Measurements from ENCODE around the gene MST1. TPM values are rescaled to one million over a fixed set of nuclear protein-coding genes. Genes with fewer than 3 reads are reported as not detected.

The MST1 gene
- total and polyA plus RNA-seq, 2 of the 8 experiments (the other 6 are each of a cell fraction or from before 2014, with no cell fraction given) = 6.2 to 9.5 TPM

- Histone ChIP-seq H4K20me1 (replicated peaks in 1 of 2; ENCODE audit: control insufficient read depth in 1 of 2, insufficient read depth in 2 of 2, low read length in 2 of 2) (peaks cover 0 to 2% of the 10 kb centered on the region in 2 experiments), H2BK20ac (ENCODE audit: low read length) (no peak overlapping the region), H3K4me1 (replicated peaks in 1 of 4; ENCODE audit: control insufficient read depth in 3 of 4, insufficient read depth in 4 of 4, low read length in 3 of 4) (no peaks in the 10 kb centered on the region; a peak in 1 of 7 replicates), H3K4me3 (ENCODE audit: extremely low read depth in 1 of 4, insufficient read depth in 2 of 4, low read depth in 3 of 4, low read length in 4 of 4) (no peak overlapping the region), H2AFZ (ENCODE audit: low read length) (no peak overlapping the region), H3K36me3 (ENCODE audit: control insufficient read depth in 2 of 4, insufficient read depth in 4 of 4, low read length in 3 of 4) (peaks cover 14 to 36% (median 32%) of the 10 kb centered on the region in 4 experiments), H3K9me3 (ENCODE audit: insufficient read depth in 2 of 2, low read depth in 1 of 2, low read length in 1 of 2) (no peaks in the 10 kb centered on the region), H3K27me3 (replicated peaks in 1 of 4; ENCODE audit: control insufficient read depth in 3 of 4, extremely low read depth in 1 of 4, insufficient read depth in 3 of 4, low read length in 3 of 4) (no peaks in the 10 kb centered on the region), H3K79me2 (ENCODE audit: control insufficient read depth in 1 of 2, insufficient read depth in 2 of 2, low read length in 2 of 2) (no peaks in the 10 kb centered on the region), H2BK12ac (ENCODE audit: low read depth, low read length) (no peak overlapping the region), H3K23ac (ENCODE audit: insufficient read length) (no peak overlapping the region), H2BK15ac (ENCODE audit: low read length) (no peak overlapping the region), H2BK120ac (replicated peaks; ENCODE audit: low read depth, low read length) (no peak overlapping the region), H4K91ac (replicated peaks; ENCODE audit: insufficient read length, low read length) (no peak overlapping the region), H4K5ac (ENCODE audit: insufficient read length, low read depth, low read length) (no peak overlapping the region), H3K23me2 (ENCODE audit: low read depth, low read length) (no peaks in the 10 kb centered on the region), H3K56ac (replicated peaks; ENCODE audit: insufficient read length, low read depth, low read length) (no peak overlapping the region), H3K27ac (ENCODE audit: low read depth, low read length) (no peak overlapping the region), H3K14ac (ENCODE audit: insufficient read length) (no peak overlapping the region), H3K18ac (ENCODE audit: extremely low read depth, low read length) (no peak overlapping the region), H3K4me2 (ENCODE audit: insufficient read depth in 1 of 2, low read depth in 2 of 2, low read length in 2 of 2) (no peak overlapping the region), H2BK5ac (ENCODE audit: low read depth, low read length) (no peak overlapping the region), H2AK5ac (ENCODE audit: low read depth, low read length) (no peak overlapping the region), H3K79me1 (ENCODE audit: low read depth, low read length) (no peaks in the 10 kb centered on the region), H4K8ac (ENCODE audit: extremely low read depth, insufficient read depth, low read length) (no peak overlapping the region), H3K9ac (replicated peaks in 1 of 4; ENCODE audit: extremely low read depth in 1 of 4, low read depth in 3 of 4, low read length in 3 of 4) (no peak overlapping the region), H3K4ac (replicated peaks; ENCODE audit: insufficient read length, low read depth, low read length) (no peak overlapping the region)
- DNase-seq (ENCODE audit: low read depth in 1 of 2, low spot score in 2 of 2) (no peak), FAIRE-seq (no peak)
- WGBS, 2 experiments (ENCODE audit: extremely low coverage in 1 of 2, insufficient coverage in 1 of 2, insufficient read length in 1 of 2, insufficient replicate concordance in 2 of 2, low coverage in 1 of 2, low lambda C conversion rate in 2 of 2, missing lambda C conversion rate in 1 of 2) = 96% methylated on average over 4 of the region's 4 CpGs; no CpG with 5 or more reads in 1 of the 2 experiments
- ChIA-PET POLR2A (ENCODE audit: partially characterized antibody) (no interaction called here), CTCF (ENCODE audit: partially characterized antibody) (interaction anchor here (0.5 to 1.4 kb wide), 4 partner anchors 12 to 123 kb away, joined by 3 to 6 read pairs (median 3); no protein-coding TSS in a partner anchor)
- TF ChIP-seq TCF12 (IDR thresholded peaks at IDR 0.05; ENCODE audit: low read depth, low read length) (no peak), TBP (IDR thresholded peaks at IDR 0.05; ENCODE audit: low read depth, low read length) (no peak), SP4 (IDR thresholded peaks at IDR 0.05; ENCODE audit: low read length) (no peak), TAF7 (optimal IDR thresholded peaks at IDR 0.05; ENCODE audit: borderline replicate concordance, low read depth, low read length) (no peak), ZNF274 (IDR thresholded peaks at IDR 0.05; ENCODE audit: borderline replicate concordance, extremely low read depth, low read length) (no peak), NRF1 (IDR thresholded peaks at IDR 0.05; ENCODE audit: low read depth, low read length) (no peak), GABPA (IDR thresholded peaks at IDR 0.05; ENCODE audit: borderline replicate concordance, insufficient read depth, low read length) (no peak), MAFK (IDR thresholded peaks at IDR 0.05; ENCODE audit: low read depth, low read length) (no peak), NANOG (IDR thresholded peaks at IDR 0.05; ENCODE audit: insufficient read depth, low read depth, low read length, poor library complexity, severe bottlenecking) (no peak), POU5F1 (IDR thresholded peaks at IDR 0.05; ENCODE audit: low read depth, low read length) (no peak), HDAC2 (IDR thresholded peaks at IDR 0.05; ENCODE audit: borderline replicate concordance in 1 of 2, low read depth in 2 of 2, low read length in 2 of 2) (no peak), E2F6 (IDR thresholded peaks at IDR 0.05) (no peak), SP2 (IDR thresholded peaks at IDR 0.05; ENCODE audit: low read length) (no peak)
Measured at GRCh38 chr3:49729966-49730609, 40.8 kb upstream of the MST1 start.
